OCI-M2 (cell line): ENCODE measurements around the gene COG5.

Source experiments
- DNase-seq: peaks from one replicate; lab custom pipeline; 2025; ENCODE audit not compliant: unreplicated experiment; lab: John Stamatoyannopoulos, UW

COG5 gene

DNA sequence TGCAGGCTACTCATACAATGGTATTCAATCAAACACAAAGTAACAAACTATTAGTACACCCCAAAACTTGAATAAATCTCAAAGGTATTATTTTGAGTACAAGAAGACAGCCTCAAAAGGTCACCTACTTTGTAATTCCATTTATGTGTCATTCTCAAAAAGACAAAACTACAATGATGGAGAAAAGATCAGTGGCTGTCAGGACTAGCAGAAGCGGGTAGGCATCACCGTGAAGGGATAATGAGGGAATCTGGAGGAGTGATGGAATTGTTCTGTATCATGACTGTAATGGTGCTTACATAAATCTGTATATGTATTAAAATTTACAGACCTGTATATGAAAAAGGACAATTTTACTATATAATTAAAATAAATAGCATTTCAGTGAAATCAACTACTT lies 37.0 kb downstream of the COG5 start:
- no peak for DNase-seq

DNA sequence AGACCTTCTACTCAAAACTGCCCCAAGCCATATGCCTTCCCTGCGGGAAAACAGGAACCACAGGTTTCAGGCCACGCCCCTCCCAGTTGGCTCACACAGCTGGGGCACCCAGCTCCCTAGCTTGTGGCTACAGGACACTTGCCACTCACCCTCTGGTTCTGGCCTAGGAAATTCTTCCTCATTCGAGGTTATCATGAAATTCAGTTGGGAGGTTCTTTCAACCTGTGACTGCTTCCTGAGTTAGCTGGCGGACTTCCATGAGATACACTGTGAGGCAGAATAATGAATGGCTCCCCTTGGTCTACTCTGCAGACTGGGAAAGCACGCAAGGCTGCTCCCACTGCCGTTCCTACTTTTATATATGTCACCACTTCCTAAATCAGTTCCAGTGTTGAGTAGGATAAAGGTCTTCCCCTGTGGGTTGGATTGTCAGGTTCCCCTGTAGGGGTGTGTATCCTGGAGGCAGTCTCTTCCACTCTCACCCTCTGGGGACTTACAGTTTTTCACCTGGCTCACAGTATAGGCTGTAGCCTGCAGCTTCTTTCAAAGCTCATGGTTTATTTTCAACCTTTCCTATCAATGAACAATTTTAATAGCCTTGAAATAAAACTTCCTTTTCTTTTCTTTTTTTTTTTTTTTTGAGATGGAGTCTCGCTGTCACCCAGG lies 56.9 kb downstream of the COG5 start:
- no peak for DNase-seq

- no peak for DNase-seq
Observed at GRCh38 chr7:107505997-107506673, 57.6 kb downstream of the COG5 start.

DNA sequence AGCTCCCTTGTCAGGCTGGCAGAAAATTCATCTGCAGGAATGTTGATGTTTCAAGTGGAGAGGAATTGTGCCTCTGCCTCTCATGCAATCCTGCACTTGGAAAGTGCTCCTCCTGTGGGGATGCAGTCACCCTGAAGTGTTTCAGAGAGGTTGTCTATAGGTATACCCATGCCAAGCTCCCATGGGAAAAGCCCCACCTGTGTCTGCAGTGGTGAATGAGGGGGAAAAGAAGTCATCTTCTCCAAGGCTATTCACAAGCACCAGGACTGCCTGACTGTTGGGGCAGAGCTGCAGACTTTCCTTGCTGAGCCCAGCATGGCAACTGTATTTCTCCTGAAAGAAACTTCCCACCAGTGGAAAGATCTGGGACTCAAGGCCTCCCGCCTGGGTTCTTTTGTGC lies 58.4 kb downstream of the COG5 start:
- DNase-seq, result no peak

DNA sequence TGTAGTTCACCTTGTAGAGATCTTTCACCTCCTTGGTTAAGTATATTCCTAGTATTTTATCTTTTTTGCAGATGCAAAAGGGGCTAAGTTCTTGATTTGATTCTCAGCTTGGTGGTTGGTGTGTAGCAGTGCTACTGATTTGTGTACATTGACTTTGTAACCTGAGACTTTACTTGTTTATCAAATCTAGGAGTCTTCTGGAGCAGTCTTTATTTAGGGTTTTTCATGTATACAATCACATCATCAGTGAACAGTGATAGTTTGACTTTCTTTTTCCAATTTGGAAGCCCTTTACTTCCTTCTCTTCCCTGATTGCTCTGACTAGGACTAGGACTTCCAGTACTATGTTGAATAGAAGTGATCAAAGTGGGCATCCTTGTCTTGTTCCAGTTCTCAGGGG lies 60.0 kb downstream of the COG5 start:
- DNase-seq, result no peak

DNA sequence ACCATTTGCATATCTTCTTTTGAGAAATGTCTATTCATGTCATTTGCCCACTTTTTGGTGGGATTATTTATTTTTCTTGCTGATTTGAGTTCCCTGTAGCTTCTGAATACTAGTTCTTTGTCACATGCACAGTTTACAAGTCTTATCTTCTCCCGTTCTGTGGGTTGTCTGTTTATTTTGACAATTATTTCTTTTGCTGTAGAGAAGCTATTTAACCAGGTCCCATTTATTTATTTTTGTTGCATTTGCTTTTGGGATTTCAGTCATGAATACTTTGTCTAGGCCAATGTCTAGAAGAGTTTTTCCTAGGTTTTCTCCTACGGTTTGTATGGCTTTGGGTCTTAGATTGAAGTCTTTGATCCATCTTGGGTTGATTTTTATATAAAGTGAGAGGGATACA lies 60.9 kb downstream of the COG5 start:
- DNase-seq, result no peak

- no peak for DNase-seq
Observed at GRCh38 chr7:107502154-107502553, 61.6 kb downstream of the COG5 start.

GRCh38 chr7:107501593-107501992 lies 62.1 kb downstream of the COG5 start:
- no peak for DNase-seq

DNA sequence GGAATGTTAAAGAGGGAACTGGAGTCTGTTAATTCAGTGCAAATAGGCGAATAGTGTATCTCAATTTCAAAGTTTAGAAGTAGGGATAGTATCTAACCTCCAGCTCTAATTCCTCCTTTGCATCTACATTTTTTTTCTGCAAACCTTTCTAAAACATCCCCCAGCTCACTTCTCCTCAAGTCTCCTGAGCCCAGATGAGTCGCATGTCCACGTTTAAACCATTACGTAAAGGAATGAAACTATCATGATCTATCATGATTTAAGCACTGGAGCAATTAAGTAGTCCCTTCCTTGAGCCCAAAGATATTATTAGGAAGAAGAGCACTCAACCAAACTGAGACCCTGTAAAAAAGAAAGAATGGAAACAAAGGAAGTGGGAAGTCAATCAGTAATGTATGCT lies 64.0 kb downstream of the COG5 start:
- DNase-seq, result no peak

DNA sequence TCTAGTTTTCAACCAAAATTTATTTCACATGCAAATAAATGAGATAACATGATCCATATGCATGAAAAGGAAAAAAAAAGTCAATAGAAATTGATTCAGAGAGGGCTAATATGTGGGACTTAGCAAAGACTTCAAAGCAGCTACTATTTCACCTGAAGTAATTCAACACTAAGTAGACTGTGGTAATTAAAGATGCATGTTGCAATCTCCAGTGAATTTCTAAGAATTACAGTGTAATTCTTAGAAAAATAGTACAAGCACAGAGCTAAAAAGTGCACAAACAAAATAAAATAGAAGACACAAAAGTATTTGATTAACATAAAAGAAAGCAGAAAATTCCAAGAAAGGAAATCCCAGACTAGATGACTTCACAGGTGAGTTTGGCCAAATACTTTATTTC lies 68.2 kb downstream of the COG5 start:
- DNase-seq, result no peak

DNA sequence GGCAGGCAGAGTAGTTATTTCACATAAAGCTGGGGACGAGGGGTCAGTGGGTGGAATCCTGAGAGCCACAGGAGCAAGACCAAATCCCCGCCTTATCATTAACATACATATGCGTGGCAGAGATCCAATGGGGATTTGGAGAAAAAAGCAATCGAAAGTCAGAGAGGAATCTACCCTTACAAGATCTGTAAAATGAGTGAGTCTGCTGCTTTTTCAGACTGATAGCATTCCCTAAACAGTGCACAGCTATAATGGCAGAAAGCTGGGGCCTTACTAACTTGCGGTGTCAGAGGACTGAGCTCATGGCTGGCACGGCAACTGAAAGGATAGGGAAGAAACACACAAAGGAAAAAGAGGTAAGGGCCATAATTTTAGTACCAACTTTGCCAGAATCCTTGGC lies 68.8 kb downstream of the COG5 start:
- no peak for DNase-seq

DNA sequence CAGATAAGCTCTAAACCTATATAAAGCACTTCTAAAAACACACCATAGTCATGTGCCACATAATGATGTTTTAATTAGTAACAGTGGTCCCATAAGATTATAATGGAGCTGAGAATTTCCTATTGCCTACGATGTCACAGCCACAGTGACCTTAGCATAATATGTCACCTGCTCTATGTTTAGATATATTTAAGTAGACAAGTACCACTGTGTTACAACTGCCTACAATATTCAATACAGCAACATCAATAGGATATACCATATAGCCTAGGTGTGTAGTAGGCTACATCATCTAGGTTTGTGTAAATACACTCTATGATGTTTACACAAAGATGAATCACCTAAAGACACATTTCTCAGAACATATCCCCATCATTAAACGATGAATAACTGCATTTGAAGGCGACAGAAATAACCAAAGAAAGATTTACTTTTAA lies 69.4 kb downstream of the COG5 start:
- no peak for DNase-seq

DNA sequence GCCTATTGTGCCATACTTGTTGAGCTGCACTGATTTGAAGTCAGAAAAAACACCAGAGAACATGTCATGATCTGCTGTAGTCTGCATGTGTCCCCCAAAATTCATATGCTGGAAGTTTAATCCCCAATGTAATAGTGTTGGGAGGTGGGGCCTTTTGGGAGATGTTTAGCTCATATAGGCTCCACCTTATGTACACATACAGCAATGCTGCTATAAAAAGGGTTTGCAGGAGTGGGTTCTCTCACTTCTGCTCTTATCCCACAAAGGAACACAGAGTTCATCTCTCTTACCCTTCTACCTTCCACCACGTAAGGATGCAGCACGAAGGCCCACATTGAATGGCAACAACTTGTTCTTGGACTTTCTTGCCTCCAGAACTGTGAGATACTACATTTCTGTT lies 70.8 kb downstream of the COG5 start:
- DNase-seq, result no peak

GRCh38 chr7:107486041-107486440 lies 77.7 kb downstream of the COG5 start:
- DNase-seq, result no peak

- no peak for DNase-seq
Observed at GRCh38 chr7:107482571-107482970, 81.1 kb downstream of the COG5 start.

DNA sequence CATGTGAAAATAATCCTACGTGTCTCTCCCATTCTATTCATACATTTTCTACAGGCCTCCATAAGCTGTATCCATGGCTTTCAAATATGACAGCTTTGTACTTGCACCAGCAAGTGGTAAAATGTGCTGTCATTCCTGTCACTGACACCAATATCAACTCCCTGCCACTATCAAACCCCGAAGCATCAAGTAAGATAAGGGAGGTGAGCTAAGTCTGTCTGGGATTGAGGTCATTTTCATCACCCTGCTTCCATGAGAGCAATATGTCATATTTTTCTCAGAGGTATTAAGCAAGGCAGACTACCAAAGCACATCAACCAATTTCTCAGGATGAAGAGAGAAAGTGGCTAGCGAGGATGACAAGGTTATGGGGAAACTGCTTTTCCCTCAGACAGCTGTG lies 82.8 kb downstream of the COG5 start:
- DNase-seq, result no peak

GRCh38 chr7:107479303-107479702 lies 84.4 kb downstream of the COG5 start:
- DNase-seq, result no peak

DNA sequence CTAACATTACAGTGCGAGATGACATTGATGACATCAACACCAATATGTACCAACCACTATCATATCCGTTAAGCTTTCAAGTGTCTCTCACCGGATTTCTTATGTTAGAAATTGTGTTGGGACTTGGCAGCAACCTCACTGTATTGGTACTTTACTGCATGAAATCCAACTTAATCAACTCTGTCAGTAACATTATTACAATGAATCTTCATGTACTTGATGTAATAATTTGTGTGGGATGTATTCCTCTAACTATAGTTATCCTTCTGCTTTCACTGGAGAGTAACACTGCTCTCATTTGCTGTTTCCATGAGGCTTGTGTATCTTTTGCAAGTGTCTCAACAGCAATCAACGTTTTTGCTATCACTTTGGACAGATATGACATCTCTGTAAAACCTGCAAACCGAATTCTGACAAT lies 89.6 kb downstream of the COG5 start:
- no peak for DNase-seq

DNA sequence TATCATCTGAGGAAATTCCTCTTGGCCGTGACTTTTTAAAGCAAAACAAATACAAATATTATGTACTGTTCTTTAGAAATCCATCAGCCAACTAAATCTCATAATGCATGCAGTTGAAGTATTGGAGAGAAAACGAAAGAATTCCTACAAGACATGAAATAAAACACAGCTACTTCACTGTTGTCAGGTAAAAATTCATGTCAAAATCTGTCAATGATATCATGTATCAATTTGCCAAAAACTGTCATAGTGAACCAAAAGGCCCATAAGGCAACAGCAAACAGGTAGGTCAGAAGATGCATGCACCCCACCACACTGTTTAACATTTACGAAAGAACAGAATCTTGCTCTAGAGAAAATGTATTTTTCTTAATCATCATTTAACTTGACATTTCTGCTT lies 91.6 kb downstream of the COG5 start:
- DNase-seq, result no peak

DNA sequence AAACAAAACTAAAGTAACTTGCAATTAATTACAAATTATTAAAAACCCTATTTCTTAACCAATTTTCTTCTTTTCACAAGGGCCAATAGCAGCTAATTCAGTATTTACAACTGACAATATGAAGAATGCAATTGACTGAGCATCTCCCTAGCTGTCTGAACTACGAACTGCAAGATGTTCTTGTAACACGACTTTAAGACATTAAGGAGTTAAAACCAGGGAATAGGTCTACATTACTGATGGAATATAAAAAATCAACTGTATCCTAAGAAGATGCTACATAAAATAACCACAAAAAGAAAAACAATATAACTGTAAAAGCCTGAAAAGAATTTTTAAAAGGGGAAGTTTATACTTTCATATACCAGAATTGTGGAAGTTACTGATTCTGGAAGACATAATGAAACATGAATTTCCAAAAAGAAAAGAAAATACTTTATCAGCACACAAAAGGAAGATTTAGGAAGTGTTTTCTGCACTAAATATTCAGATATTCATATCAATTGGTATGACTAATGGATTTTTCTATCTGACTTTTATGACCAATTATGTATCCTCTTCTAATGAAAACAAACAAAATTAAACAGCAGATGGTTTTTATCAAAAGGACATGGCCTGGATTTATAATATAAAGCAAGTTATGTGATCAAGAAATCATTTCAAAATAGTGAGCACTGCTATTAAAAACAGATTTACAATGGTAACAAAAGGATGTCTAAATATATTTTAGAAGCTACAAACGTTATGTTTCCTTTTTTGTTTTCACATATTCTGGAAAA lies 92.2 kb downstream of the COG5 start:
- DNase-seq, result no peak

DNA sequence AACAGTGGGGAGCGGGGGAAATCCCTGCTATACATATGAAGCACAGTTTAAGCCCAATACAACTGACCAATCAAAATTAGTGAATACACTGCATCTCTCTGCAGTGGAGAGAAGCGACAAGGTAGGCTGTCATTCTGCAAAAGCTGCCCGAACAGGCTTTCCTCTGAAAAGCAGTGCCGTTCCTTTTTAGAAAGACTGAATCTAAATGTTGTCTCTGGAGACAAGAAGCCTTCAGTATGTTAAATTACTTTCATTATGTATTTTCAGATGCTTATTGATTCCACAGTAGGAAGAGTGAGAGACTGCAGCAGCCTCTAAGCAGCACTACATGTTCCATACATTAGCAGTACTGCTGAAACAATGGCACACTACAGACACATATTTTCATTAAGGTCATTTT lies 93.8 kb downstream of the COG5 start, which contains the start of gene GPR22:
Gene GPR22 (plus strand): TSS at position 129 of the 400 bp plus-strand sequence. CDS start 4,004 bp downstream, outside the sequence.
- no peak for DNase-seq

- DNase-seq, result no peak
Observed at GRCh38 chr7:107468824-107469223, 94.9 kb downstream of the COG5 start.
